Stimulated activated CD8-positive, alpha-beta memory T cell treated with anti-CD3 and anti-CD28 coated beads, Interleukin-15, amount 100 ng/mL, for 1 hour (primary cell): Measurements from ENCODE around the gene FCHO2.

ENCODE experiments used
- DNase-seq: peaks from one replicate; pipeline ENCODE4 v3.0.0-alpha.2; 2020; ENCODE audit warnings: low read depth

Gene FCHO2

DNA sequence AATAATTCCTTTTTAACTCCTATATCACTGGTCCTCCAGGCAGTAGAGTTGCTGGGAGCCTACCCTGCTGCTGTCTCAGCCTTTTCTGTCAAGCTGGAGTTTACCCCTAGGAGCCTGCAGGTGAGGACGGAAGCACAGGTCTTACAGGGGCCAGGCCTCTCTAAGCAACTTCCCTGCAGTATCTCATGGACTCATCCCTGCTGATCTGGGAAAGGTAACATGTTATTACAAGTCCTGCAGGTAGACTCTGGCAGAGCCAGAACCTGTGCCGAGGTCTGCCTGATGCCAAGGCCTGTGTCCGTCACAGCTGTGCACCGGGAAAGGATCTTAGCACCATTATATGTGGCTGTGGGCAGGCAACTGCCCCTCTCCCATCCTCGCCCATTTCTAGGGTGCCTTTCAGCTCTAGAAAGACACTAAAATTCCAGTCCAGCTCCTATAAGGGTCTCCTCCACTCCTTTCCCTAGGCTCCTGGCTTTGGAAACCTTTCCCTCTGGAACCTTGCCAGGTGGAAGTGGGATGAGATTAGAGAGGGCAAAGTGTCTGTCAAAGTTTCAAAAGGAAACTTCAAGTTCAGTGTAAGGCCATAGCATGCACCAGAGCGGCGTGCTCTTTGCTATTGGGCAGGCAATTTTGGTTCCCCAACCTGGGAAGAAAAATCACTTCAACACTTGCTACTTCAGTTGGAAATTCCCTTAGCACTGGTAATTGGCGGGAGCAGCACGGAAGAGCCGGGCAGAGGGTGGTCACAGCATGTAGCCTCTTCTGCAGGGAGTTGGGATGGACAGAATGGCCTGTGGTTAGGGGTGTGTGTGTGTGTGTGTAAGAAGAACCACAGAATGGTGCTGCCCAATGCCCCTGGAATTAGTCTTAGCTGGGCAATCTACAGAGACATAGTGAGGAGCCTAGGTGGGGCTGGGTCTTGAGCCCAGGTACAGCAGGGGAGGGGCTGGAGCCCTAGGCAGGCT is 182.0 kb downstream of the FCHO2 start:
- no peak for DNase-seq

GRCh38 chr5:73139485-73139884 is 183.6 kb downstream of the FCHO2 start:
- no peak for DNase-seq
